ENCODE data around the gene FGD3. TPM values are rescaled to one million over a fixed set of nuclear protein-coding genes. Genes with fewer than 3 reads are reported as not detected.

Gene FGD3
- total and polyA plus RNA-seq, 9 of the 15 experiments (the other 6 are each of a cell fraction or from before 2014, with no cell fraction given): 0.07 to 1.3 (median 0.29) TPM

- TF ChIP-seq, protein P1, sequence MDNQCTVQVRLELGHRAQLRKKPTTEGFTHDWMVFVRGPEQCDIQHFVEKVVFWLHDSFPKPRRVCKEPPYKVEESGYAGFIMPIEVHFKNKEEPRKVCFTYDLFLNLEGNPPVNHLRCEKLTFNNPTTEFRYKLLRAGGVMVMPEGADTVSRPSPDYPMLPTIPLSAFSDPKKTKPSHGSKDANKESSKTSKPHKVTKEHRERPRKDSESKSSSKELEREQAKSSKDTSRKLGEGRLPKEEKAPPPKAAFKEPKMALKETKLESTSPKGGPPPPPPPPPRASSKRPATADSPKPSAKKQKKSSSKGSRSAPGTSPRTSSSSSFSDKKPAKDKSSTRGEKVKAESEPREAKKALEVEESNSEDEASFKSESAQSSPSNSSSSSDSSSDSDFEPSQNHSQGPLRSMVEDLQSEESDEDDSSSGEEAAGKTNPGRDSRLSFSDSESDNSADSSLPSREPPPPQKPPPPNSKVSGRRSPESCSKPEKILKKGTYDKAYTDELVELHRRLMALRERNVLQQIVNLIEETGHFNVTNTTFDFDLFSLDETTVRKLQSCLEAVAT (IDR thresholded peaks at IDR 0.05): peak in 1 of 2 experiments; percentile 100; a peak in 2 of 4 replicates
- no peak for TF ChIP-seq KDM5B (IDR thresholded peaks at IDR 0.05; ENCODE audit: insufficient replicate concordance, low read depth, low read length)
- TF ChIP-seq BDP1 (IDR thresholded peaks at IDR 0.05; ENCODE audit: insufficient read depth, insufficient read length): no peak
- 0 out of 2 replicates have a peak, but pooled peaks have one; percentile 4 for TF ChIP-seq CBFA2T2 (conservative IDR thresholded peaks at IDR 0.05)
- peak in 1 of 2 experiments; percentile 70; a peak in 1 of 4 replicates for TF ChIP-seq FOXA3 (CRISPR knock-in tag; conservative IDR thresholded peaks at IDR 0.05 in 1 of 2, IDR thresholded peaks at IDR 0.05 in 1 of 2)
- peak; percentile 53; the same call in 1 of the 2 replicates for TF ChIP-seq MYNN (IDR thresholded peaks at IDR 0.05)
- TF ChIP-seq MYNN (CRISPR knock-in tag; IDR thresholded peaks at IDR 0.05): no peak
- no peak for TF ChIP-seq TAF9B (IDR thresholded peaks at IDR 0.05; ENCODE audit: partially characterized antibody)
- TF ChIP-seq NEUROD1 (IDR thresholded peaks at IDR 0.05; ENCODE audit: borderline replicate concordance, low read depth, low read length, partially characterized antibody): no peak
- TF ChIP-seq MTA2 (IDR thresholded peaks at IDR 0.05; ENCODE audit: low read depth): no peak
- TF ChIP-seq SOX6 (IDR thresholded peaks at IDR 0.05): peak; percentile 56
- peak in 1 of 2 experiments; percentile 46; a peak in 1 of 4 replicates for TF ChIP-seq TRIM24 (IDR thresholded peaks at IDR 0.05)
- TF ChIP-seq, protein P2, sequence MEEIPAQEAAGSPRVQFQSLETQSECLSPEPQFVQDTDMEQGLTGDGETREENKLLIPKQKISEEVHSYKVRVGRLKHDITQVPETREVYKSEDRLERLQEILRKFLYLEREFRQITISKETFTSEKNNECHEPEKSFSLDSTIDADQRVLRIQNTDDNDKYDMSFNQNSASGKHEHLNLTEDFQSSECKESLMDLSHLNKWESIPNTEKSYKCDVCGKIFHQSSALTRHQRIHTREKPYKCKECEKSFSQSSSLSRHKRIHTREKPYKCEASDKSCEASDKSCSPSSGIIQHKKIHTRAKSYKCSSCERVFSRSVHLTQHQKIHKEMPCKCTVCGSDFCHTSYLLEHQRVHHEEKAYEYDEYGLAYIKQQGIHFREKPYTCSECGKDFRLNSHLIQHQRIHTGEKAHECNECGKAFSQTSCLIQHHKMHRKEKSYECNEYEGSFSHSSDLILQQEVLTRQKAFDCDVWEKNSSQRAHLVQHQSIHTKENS (CRISPR knock-in tag; IDR thresholded peaks at IDR 0.05): no peak
- no peak for TF ChIP-seq NR2F6 (CRISPR knock-in tag; IDR thresholded peaks at IDR 0.05)
- peak; percentile 43; the same call in 1 of the 2 replicates for TF ChIP-seq NFE2 (IDR thresholded peaks at IDR 0.05; ENCODE audit: low read depth)
- TF ChIP-seq KLF16 (IDR thresholded peaks at IDR 0.05): 0 out of 2 replicates have a peak, but pooled peaks have one; percentile 10
- TF ChIP-seq RHOXF2B (CRISPR knock-in tag; conservative IDR thresholded peaks at IDR 0.05): no peak
- no peak; the same call in 1 of the 2 replicates for TF ChIP-seq ZNF24 (IDR thresholded peaks at IDR 0.05)
- TF ChIP-seq RAD21 (CRISPR knock-in tag; conservative IDR thresholded peaks at IDR 0.05 in 1 of 2, IDR thresholded peaks at IDR 0.05 in 1 of 2): peak in 1 of 2 experiments; percentile 9; a peak in 1 of 4 replicates
- TF ChIP-seq DPF2 (IDR thresholded peaks at IDR 0.05): 0 out of 2 replicates have a peak, but pooled peaks have one; percentile 20
- TF ChIP-seq, protein P3, sequence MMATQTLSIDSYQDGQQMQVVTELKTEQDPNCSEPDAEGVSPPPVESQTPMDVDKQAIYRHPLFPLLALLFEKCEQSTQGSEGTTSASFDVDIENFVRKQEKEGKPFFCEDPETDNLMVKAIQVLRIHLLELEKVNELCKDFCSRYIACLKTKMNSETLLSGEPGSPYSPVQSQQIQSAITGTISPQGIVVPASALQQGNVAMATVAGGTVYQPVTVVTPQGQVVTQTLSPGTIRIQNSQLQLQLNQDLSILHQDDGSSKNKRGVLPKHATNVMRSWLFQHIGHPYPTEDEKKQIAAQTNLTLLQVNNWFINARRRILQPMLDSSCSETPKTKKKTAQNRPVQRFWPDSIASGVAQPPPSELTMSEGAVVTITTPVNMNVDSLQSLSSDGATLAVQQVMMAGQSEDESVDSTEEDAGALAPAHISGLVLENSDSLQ (IDR thresholded peaks at IDR 0.05): peak; percentile 92
- TF ChIP-seq FOXP1 (CRISPR knock-in tag; IDR thresholded peaks at IDR 0.05): 0 out of 2 replicates have a peak, but pooled peaks have one; percentile 57
- TF ChIP-seq, protein P4, sequence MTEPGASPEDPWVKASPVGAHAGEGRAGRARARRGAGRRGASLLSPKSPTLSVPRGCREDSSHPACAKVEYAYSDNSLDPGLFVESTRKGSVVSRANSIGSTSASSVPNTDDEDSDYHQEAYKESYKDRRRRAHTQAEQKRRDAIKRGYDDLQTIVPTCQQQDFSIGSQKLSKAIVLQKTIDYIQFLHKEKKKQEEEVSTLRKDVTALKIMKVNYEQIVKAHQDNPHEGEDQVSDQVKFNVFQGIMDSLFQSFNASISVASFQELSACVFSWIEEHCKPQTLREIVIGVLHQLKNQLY (CRISPR knock-in tag; conservative IDR thresholded peaks at IDR 0.05): no peak
- TF ChIP-seq CBFA2T3 (IDR thresholded peaks at IDR 0.05): peak; percentile 58
- no peak for TF ChIP-seq NUFIP1 (IDR thresholded peaks at IDR 0.05; ENCODE audit: partially characterized antibody)
- no peak; the same call in 1 of the 2 replicates for TF ChIP-seq CREB1 (IDR thresholded peaks at IDR 0.05)
- TF ChIP-seq CREB1 (CRISPR knock-in tag; IDR thresholded peaks at IDR 0.05): 0 out of 2 replicates have a peak, but pooled peaks have one; percentile 46
Observed at GRCh38 chr9:93064392-93065134, 117.2 kb downstream of the FGD3 start (continued).

Measured in K562 (cell line).